ENCODE measurements around the gene EPHB1. TPM values are rescaled to one million over a fixed set of nuclear protein-coding genes. Genes with fewer than 3 reads are reported as not detected.
A peak's percentile ranks its signal among the peaks of the same experiment; 100 is the strongest.

Gene EPHB1
- polyA plus RNA-seq, 1 donor from 2014 or later = 0.71 TPM

- no peak overlapping the region for H3K27ac Mint-ChIP-seq
- no peaks in the 10 kb centered on the region for H3K27me3 Mint-ChIP-seq
- peaks cover 0 to 1% (median 0%) of the 10 kb centered on the region in 3 donors for H3K9me3 Mint-ChIP-seq
- H3K4me3 Mint-ChIP-seq = no peak overlapping the region
- no peaks in the 10 kb centered on the region for H3K36me3 Mint-ChIP-seq
- H3K4me1 Mint-ChIP-seq = no peaks in the 10 kb centered on the region
Observed at GRCh38 chr3:134880431-134880830, 85.4 kb downstream of the EPHB1 start.

- Mint-ChIP-seq H3K27me3 (no peaks in the 10 kb centered on the region), H3K27ac (no peak overlapping the region)
Observed at GRCh38 chr3:134881305-134881704, 86.2 kb downstream of the EPHB1 start.

DNA sequence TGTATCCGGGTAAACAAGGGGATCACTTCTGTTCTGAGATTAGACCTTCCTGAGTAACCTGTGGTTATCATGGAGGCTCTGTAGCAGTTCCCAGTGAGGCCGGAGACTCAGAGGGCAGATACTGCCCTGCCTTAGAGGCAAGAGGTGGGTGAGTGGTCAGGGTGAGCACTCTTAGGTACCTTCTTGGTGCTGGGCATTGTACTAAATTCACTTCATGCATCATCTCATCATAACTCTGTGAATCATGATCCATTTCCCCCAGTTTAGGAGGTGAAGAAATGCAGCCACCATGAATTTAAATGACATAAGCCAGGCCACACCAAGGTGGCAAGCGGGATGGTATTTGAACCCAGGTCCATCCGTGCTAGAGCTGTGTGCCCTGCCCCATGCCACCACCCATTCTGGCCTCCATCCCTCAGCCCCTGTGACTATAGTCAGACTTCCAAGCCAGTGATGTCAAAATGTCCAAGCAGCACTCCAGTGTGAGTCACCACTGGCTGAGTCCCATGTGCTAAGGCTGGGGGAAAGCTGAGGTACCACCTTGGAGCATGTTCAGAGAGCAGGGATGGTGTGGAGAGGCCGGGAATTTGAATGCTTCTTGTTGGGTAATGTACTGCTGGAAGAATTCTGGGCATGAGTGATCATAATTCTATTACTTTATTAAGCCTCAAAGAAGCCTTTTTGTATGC lies 88.8 kb downstream of the EPHB1 start:
- Mint-ChIP-seq H3K9me3 (peaks cover 0 to 4% (median 0%) of the 10 kb centered on the region in 3 donors), H3K4me1 (peaks cover 10 to 20% (median 20%) of the 10 kb centered on the region in 3 donors), H3K4me3 (no peak overlapping the region), H3K27me3 (no peaks in the 10 kb centered on the region), H3K36me3 (no peaks in the 10 kb centered on the region), H3K27ac (no peak overlapping the region)

More at GRCh38 chr3:134881305-134881704, 86.2 kb downstream of the EPHB1 start:
- no peak overlapping the region for H3K4me3 Mint-ChIP-seq
- no peaks in the 10 kb centered on the region for H3K36me3 Mint-ChIP-seq
- peaks cover 4 to 7% (median 7%) of the 10 kb centered on the region in 3 donors for H3K4me1 Mint-ChIP-seq
- peaks cover 0 to 1% (median 0%) of the 10 kb centered on the region in 3 donors for H3K9me3 Mint-ChIP-seq

GRCh38 chr3:134885877-134886621 lies 91.0 kb downstream of the EPHB1 start:
- peak overlapping the region in 1 of 3 donors; percentile 17 for H3K27ac Mint-ChIP-seq
- peaks cover 10 to 20% (median 20%) of the 10 kb centered on the region in 3 donors for H3K4me1 Mint-ChIP-seq
- no peaks in the 10 kb centered on the region for H3K27me3 Mint-ChIP-seq
- H3K9me3 Mint-ChIP-seq = peaks cover 0 to 5% (median 5%) of the 10 kb centered on the region in 3 donors
- H3K36me3 Mint-ChIP-seq = no peaks in the 10 kb centered on the region
- H3K4me3 Mint-ChIP-seq = no peak overlapping the region

DNA sequence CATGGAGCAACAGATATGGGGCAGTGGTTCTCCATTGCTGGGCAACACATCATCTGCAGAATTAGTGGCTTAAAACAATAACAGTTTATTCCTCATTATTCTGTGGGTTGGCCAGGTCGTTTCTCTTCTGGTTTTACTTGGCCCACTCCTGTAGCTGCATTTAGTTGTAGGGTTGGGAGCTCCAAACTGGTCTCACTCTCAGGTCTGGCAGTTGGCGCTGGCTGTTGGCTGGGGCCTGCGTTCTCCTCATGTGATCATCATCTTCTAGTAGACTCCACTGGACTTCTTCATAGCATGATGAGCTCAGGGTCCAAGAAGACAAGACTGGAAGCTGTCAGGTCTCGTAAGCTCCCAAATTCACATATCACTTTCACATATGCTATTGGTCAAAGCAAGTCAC lies 91.9 kb downstream of the EPHB1 start:
- Mint-ChIP-seq H3K27ac (no peak overlapping the region), H3K4me1 (peaks cover 10 to 20% (median 20%) of the 10 kb centered on the region in 3 donors), H3K36me3 (no peaks in the 10 kb centered on the region), H3K4me3 (peak overlapping the region in 1 of 4 donors; percentile 59), H3K27me3 (no peaks in the 10 kb centered on the region), H3K9me3 (peaks cover 0 to 5% (median 5%) of the 10 kb centered on the region in 3 donors)

GRCh38 chr3:134887536-134887935 lies 92.5 kb downstream of the EPHB1 start:
- Mint-ChIP-seq H3K27ac (no peak overlapping the region), H3K4me3 (peak overlapping the region in 1 of 4 donors; percentile 5), H3K36me3 (no peaks in the 10 kb centered on the region), H3K9me3 (peaks cover 0 to 5% (median 4%) of the 10 kb centered on the region in 3 donors), H3K4me1 (peaks cover 10 to 20% (median 20%) of the 10 kb centered on the region in 3 donors), H3K27me3 (no peaks in the 10 kb centered on the region)

GRCh38 chr3:134892326-134892725 lies 97.3 kb downstream of the EPHB1 start:
- Mint-ChIP-seq H3K27me3 (no peaks in the 10 kb centered on the region), H3K27ac (no peak overlapping the region), H3K4me1 (peaks cover 6 to 8% (median 8%) of the 10 kb centered on the region in 3 donors), H3K4me3 (no peak overlapping the region), H3K9me3 (peaks cover 0 to 5% (median 2%) of the 10 kb centered on the region in 3 donors), H3K36me3 (no peaks in the 10 kb centered on the region)

- peaks cover 0 to 5% (median 1%) of the 10 kb centered on the region in 3 donors for H3K9me3 Mint-ChIP-seq
- H3K27me3 Mint-ChIP-seq = no peaks in the 10 kb centered on the region
- H3K36me3 Mint-ChIP-seq = no peaks in the 10 kb centered on the region
- no peak overlapping the region for H3K4me3 Mint-ChIP-seq
- H3K27ac Mint-ChIP-seq = no peak overlapping the region
- H3K4me1 Mint-ChIP-seq = peaks cover 3 to 4% (median 4%) of the 10 kb centered on the region in 3 donors
Observed at GRCh38 chr3:134892761-134893160, 97.7 kb downstream of the EPHB1 start.

GRCh38 chr3:134894533-134894932 lies 99.5 kb downstream of the EPHB1 start:
- no peaks in the 10 kb centered on the region for H3K36me3 Mint-ChIP-seq
- H3K27me3 Mint-ChIP-seq = no peaks in the 10 kb centered on the region
- peaks cover 0 to 5% (median 0%) of the 10 kb centered on the region in 3 donors for H3K9me3 Mint-ChIP-seq
- no peak overlapping the region for H3K4me3 Mint-ChIP-seq
- no peak overlapping the region for H3K27ac Mint-ChIP-seq
- no peaks in the 10 kb centered on the region for H3K4me1 Mint-ChIP-seq

- H3K36me3 Mint-ChIP-seq = no peaks in the 10 kb centered on the region
Observed at GRCh38 chr3:134895181-134895580, 100.1 kb downstream of the EPHB1 start.

DNA sequence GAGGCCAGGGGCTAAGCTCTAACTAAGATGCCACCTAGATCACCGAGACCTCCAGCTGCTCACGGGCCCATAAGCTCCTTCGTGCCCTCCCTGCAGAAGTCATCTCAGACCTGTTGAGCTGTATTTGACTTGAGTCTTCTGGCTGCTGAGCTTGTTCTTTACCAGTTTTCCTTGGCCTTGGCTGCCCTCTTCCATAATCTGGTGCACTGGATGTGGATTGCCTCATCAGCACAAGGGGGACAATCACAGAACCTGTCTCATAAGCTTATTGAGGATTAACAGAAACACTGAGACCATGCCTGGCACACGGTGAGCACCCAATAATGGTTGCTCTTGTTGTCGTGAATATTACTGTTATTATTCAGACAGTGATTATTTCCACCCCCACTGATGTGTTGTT lies 101.1 kb downstream of the EPHB1 start:
- H3K4me1 Mint-ChIP-seq = no peaks in the 10 kb centered on the region
- H3K9me3 Mint-ChIP-seq = no peaks in the 10 kb centered on the region
- H3K4me3 Mint-ChIP-seq = no peak overlapping the region
- peaks cover 4% of the 10 kb centered on the region for H3K27me3 Mint-ChIP-seq
- no peaks in the 10 kb centered on the region for H3K36me3 Mint-ChIP-seq
- H3K27ac Mint-ChIP-seq = no peak overlapping the region

More at GRCh38 chr3:134895181-134895580, 100.1 kb downstream of the EPHB1 start:
- Mint-ChIP-seq H3K27ac (peak overlapping the region in 1 of 3 donors; percentile 6), H3K4me3 (no peak overlapping the region), H3K9me3 (peaks cover 0 to 4% (median 0%) of the 10 kb centered on the region in 3 donors), H3K4me1 (no peaks in the 10 kb centered on the region), H3K27me3 (no peaks in the 10 kb centered on the region)

DNA sequence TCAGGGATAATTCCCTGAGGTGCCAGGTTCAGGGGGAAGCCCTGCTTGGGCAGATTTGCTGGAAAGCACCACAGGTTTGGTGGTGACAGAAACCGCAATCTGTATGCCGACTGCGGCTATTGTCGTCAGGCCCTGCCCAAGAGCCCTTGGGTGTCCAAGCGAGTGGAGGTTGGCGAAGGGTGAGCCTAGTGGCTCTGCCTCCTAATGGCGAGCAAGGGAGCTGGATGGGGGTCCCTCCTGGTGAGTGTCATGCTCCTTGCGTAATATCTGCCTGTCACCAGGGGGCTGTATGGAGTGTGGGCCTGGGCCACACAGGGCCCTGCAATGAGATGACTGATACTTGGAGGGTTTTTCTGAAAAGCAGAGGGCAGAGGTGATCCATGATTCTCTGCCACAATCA lies 101.6 kb downstream of the EPHB1 start:
- H3K27ac Mint-ChIP-seq = no peak overlapping the region

GRCh38 chr3:134897391-134898141 lies 102.5 kb downstream of the EPHB1 start:
- H3K27ac Mint-ChIP-seq = no peak overlapping the region
- H3K4me3 Mint-ChIP-seq = no peak overlapping the region
- no peaks in the 10 kb centered on the region for H3K36me3 Mint-ChIP-seq
- H3K9me3 Mint-ChIP-seq = no peaks in the 10 kb centered on the region
- H3K27me3 Mint-ChIP-seq = peaks cover 4% of the 10 kb centered on the region
- H3K4me1 Mint-ChIP-seq = no peaks in the 10 kb centered on the region

More for the DNA sequence above, 101.6 kb downstream of the EPHB1 start:
- H3K4me1 Mint-ChIP-seq = no peaks in the 10 kb centered on the region
- no peaks in the 10 kb centered on the region for H3K9me3 Mint-ChIP-seq
- H3K36me3 Mint-ChIP-seq = no peaks in the 10 kb centered on the region
- H3K4me3 Mint-ChIP-seq = no peak overlapping the region
- peaks cover 4% of the 10 kb centered on the region for H3K27me3 Mint-ChIP-seq

- no peaks in the 10 kb centered on the region for H3K9me3 Mint-ChIP-seq
- no peak overlapping the region for H3K4me3 Mint-ChIP-seq
- H3K4me1 Mint-ChIP-seq = no peaks in the 10 kb centered on the region
- H3K27me3 Mint-ChIP-seq = peaks cover 4% of the 10 kb centered on the region
- no peaks in the 10 kb centered on the region for H3K36me3 Mint-ChIP-seq
- H3K27ac Mint-ChIP-seq = no peak overlapping the region
Observed at GRCh38 chr3:134898181-134898754, 103.2 kb downstream of the EPHB1 start.
